ENCODE data around the gene ANGPTL1.

GRCh38 chr1:178871551-178872320 lies 859 bp upstream of the ANGPTL1 start:
- TF ChIP-seq, protein P1, sequence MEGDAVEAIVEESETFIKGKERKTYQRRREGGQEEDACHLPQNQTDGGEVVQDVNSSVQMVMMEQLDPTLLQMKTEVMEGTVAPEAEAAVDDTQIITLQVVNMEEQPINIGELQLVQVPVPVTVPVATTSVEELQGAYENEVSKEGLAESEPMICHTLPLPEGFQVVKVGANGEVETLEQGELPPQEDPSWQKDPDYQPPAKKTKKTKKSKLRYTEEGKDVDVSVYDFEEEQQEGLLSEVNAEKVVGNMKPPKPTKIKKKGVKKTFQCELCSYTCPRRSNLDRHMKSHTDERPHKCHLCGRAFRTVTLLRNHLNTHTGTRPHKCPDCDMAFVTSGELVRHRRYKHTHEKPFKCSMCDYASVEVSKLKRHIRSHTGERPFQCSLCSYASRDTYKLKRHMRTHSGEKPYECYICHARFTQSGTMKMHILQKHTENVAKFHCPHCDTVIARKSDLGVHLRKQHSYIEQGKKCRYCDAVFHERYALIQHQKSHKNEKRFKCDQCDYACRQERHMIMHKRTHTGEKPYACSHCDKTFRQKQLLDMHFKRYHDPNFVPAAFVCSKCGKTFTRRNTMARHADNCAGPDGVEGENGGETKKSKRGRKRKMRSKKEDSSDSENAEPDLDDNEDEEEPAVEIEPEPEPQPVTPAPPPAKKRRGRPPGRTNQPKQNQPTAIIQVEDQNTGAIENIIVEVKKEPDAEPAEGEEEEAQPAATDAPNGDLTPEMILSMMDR (IDR thresholded peaks at IDR 0.05): no peak
- no peak for TF ChIP-seq POLR2AphosphoS5 (IDR thresholded peaks at IDR 0.05)
